HG03280 (cell line): ENCODE results near the gene CYFIP2.

Source experiments
- ATAC-seq: cut with Tn5 transposase; IDR thresholded peaks from one replicate; pipeline ENCODE4 v1.9.1; 2021; ENCODE audit warnings: mild to moderate bottlenecking, moderate library complexity; ENCODE audit not compliant: unreplicated experiment

CYFIP2 gene

DNA sequence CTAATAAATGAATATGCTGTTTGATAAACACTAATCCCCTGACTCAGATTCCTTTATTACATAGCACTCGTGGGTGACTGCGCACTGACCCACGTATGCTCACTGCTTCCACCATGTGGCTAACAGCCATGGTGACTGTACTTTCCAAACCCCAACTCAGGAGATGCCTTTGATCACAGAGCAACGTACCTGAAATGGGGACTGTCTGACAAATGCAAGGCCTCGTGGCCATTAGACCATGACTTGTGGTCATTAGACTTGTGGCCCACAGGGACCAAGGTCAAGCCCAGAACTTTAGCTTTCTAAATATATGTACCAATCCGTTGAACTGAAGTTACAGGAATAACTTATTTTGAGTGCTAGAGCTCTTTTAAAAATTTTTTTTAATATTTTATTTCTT is 46.6 kb downstream of the CYFIP2 start:
- ATAC-seq = peak; percentile 68

DNA sequence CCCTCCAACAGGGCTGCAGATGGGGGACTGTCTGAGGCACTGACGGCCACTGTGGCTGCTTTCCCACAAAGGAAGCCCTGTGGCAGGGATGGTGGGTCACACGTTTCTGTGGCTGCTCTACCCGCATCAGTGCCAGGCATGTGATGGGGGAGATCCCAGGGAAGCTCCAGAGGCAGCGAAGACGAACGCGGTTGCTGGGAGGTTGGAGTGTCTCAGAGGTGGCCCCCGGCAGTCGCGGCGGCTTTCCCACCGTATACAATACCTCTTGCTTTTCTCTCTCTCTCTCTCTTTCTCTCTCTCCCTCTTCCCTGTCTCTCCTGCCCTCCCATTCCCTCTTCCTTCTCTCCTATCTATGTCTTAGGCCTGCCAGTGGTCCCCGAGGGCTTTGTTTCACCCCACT is 56.7 kb downstream of the CYFIP2 start:
- no peak for ATAC-seq

DNA sequence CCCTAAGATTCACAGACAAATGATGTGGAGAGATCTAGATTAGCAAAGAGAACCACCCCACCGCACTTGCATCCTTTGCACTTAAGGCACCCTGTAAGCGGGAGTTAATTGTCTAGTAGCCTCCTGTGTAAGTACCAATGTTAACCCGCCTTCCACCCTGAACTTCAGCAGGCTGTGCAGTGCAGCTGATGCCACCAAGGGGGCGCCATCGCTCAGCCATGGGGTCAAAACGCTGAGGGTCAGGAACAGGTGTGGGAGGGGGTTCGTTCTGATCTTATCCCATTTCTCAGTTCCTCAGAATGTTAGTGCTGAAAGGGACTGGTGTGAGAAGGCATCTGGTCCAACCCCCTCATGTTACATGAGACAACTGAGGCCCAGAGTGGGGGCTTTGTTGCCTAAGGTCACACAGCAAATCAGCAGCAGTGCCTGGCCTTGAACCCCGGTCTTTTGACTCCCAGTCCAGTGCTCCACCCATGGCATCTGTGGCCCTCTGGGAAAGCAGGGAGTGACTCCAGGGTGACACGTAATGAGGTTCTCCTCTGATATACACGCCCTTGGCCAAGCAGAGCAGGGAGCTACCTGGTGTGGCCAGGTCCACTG is 57.3 kb downstream of the CYFIP2 start:
- no peak for ATAC-seq

DNA sequence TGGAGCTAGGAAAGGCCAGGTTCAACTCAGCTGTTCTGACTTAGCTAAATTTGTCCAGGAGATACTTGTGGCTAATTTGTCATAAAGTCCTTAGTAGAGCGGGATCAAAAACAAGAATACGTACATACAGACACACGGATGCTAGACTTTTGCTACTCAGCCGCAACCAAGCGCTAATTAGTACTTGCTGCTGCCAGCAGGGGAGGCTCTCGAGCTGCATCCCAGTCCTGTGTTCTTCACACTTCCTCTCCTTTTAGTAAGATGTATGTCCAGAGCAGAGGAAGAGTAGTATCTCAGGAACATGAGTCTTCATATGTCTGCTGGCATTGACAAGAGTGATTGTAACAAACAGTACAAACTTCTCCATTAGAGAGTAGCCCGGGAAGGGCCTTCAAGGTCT is 58.3 kb downstream of the CYFIP2 start:
- no peak for ATAC-seq

GRCh38 chr5:157326440-157327005 is 60.6 kb downstream of the CYFIP2 start:
- no peak for ATAC-seq

- no peak for ATAC-seq
Measured at GRCh38 chr5:157327771-157328170, 61.8 kb downstream of the CYFIP2 start.

- peak; percentile 95 for ATAC-seq
Measured at GRCh38 chr5:157328277-157328912, 62.5 kb downstream of the CYFIP2 start.

DNA sequence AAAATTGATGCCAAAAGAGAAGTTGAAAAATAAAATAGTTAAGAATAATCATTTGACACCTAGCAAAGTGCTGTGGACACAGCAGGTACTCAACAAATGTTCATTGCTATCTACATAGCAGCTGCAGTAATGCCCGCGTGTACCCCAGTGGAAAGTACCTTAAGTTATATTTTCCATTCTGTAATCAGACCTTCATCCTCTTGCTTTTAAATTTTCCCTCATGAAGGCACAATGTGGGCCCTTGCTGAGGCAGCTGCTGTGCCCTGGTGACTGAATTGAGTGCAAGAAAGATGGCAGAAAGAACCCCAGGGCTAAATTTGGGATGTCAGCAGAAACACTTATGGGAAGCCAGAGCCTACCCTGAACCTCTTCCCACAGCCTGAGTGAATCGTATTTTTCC is 65.9 kb downstream of the CYFIP2 start:
- ATAC-seq = no peak

- ATAC-seq = no peak
Measured at GRCh38 chr5:157335534-157336422, 69.9 kb downstream of the CYFIP2 start.

GRCh38 chr5:157336423-157336744 is 70.5 kb downstream of the CYFIP2 start:
- ATAC-seq = no peak

DNA sequence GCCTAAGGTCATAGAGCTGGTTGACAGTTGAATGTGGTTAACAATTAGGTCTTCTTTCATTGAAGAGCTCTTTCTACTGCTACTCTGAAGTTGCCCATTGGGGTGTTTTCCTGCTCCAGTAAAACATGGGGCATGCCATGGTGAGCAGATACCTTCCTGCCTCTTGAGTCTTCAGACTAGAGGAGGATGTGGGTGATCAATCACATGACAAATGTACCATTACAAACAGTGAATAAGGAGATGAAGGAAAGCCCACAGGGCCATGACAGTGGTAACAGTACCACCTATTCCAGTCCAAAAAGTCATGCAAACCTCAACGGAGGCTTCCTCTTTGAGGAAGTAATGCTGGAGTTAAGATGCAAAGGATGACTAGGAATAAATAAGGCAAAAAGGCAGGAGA is 73.5 kb downstream of the CYFIP2 start:
- no peak for ATAC-seq

GRCh38 chr5:157342822-157343402 is 77.0 kb downstream of the CYFIP2 start:
- ATAC-seq = no peak

- ATAC-seq = no peak
Measured at GRCh38 chr5:157343842-157344790, 78.2 kb downstream of the CYFIP2 start.

DNA sequence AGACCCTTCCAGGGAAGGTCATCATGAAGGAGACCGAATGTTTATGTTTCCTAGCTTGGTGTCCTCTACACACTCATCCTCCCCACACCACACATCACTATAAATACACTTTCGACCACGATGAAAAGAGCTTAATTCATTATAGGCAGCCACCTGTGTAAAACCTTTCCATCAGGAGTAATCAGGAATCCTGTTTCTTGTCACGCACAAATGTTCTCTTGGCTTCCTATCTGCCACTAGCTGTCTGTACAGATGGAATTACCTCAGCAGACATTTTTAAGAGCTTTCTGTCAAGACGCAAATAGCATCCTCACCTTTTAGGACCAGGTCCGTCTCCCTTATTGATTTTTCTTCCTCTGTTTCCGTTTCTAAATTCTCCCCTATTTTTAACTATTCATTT is 79.1 kb downstream of the CYFIP2 start:
- no peak for ATAC-seq

GRCh38 chr5:157345485-157345884 is 79.6 kb downstream of the CYFIP2 start:
- no peak for ATAC-seq

DNA sequence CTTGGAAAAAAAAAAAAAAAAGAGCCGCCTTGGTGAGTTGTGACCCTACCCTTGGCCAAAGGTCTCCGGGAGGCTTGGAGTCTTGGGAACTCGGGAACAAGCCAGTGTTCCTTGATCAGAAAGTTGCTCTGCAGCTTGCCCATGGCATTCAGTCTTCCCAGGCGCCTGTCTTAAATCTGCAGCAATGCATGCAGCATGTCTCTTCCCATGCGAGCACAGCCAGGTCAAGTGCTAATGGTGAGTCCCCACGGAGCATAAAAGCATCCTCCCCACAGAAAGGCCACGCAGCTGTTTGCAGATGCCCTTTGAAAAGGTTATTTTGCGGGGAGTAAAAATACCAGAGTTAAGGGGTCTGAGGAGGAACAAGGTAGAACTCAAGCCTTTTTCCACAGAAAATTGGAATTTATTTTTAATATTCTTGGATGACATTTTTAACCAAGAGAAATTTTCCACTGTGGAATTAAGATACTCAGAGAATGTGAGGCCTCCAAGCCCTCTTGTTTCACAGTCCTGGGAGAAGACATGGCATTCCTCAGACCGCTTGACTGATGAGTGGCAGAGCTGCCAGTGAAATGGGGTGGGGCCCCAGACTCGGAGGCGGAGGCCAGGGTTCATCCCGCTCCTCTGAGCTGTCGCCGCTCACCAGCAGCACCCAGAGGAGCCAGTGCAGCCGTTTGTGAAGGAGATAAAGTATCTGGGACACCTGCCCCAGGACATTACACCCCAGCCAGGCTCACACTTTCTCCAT is 81.6 kb downstream of the CYFIP2 start:
- ATAC-seq = no peak

- ATAC-seq = no peak
Measured at GRCh38 chr5:157348049-157348400, 82.1 kb downstream of the CYFIP2 start.

DNA sequence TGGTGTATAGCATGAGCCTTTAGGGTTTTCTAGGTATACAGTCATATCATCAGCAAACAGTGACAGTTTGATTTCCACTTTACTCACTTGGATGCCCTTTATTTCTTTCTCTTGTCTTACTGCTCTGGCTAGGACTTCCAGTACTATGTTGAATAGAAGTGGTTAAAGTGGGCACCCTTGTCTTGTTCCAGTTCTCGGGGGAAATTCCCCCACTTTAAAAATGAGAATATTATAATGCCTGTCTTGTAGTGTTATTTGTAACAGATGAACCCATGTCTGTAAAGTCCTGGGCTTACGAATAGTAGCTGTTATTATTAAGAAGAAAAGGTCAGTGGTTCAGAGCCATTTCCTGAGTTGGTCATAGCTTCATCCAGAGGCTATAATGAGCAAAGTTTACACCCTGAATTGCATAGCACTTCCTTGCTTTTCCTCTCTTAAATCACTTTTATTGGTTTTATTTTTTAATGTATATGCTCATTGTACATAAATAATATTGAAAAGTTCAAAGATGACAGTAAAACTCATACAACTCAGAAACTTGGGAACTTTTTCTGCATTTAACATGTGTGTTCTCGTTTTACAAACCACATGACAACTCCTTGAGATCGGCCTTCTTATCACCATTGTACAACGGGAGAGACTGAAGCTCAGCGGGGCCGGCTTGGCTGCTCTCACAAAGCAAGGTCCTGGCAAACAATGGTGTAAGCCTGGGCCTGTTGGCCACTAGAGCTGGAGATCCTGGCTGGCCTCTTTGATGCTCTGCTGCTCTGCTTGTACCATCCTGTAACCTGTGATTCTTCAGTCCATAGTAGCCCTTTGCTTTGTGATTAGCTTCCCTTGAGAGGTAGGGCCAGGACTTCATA is 85.2 kb downstream of the CYFIP2 start:
- ATAC-seq = no peak

DNA sequence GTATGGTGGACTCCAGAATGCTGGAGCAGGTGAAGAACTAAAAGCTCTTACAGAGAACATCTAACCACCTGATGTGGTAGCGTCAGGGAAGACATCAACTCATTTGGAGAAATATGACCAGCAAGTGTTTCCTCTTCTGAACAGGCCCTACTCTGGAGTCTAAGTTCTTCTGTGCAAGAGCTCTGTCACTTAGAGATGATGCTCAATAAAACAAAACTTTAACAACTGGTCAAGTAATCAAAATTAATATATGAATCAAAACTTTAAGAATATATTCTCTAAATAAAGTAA is 85.8 kb downstream of the CYFIP2 start:
- no peak for ATAC-seq
